MM.1S (cell line): ENCODE results near the gene TADA2B.

Experiments
- EZH2 ChIP-seq: fragments of 300-600 bp; sonication (generic); optimal IDR thresholded peaks from 2 replicates; pipeline ENCODE3; 2017; ENCODE audit warnings: low read depth, mild to moderate bottlenecking, antibody characterized with exemption, low read length, mixed read lengths
- TF ChIP-seq, protein P1 (sequence below): fragments of 300-600 bp; sonication (generic); IDR thresholded peaks from 2 replicates; pipeline ENCODE4 v1.5.1; 2016; ENCODE audit warnings: antibody characterized with exemption, low read length, mixed read lengths

DNA sequence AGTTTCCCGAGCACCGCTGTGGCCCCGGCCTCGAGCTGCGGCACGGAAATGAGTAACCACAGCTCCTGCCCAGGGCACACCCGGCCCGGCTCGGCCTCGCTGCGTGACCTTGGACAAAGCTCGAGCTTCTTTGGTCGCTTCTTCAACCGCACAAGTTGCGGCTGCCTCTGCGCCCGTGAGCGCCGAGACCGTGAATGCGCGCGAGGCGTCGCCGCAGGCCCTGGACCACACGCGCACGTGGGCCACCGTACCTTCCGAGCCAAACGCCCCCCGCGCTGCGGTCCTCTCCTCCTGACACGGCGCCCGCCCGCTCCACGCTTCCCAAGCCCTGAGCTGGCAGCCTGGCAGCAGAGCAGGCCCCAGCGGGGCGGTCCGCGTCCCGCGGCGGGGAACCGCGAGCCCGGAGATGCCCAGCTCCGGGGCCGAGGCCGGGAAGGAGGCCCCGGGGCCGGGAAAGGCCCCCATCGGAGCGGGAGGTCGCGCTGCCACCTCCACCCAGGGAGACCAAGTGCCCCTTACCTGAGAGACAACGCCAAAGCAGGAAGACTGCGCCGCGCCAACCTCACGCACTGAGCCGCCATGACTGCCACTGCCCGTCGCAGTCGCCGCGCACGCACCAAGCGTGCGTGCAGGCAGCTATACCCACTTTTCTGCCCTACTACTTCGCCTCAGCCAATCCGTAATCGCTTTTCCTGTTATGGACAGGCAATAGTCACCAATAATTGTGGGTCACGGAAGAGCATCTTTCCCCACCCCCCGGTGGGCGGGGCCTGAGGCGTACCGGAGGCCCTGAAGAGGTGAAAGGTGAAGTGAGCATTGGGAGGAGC is 24.5 kb downstream of the TADA2B start, which contains the start of gene GRPEL1:
- no peak for TF ChIP-seq EZH2
- TF ChIP-seq, protein P1, sequence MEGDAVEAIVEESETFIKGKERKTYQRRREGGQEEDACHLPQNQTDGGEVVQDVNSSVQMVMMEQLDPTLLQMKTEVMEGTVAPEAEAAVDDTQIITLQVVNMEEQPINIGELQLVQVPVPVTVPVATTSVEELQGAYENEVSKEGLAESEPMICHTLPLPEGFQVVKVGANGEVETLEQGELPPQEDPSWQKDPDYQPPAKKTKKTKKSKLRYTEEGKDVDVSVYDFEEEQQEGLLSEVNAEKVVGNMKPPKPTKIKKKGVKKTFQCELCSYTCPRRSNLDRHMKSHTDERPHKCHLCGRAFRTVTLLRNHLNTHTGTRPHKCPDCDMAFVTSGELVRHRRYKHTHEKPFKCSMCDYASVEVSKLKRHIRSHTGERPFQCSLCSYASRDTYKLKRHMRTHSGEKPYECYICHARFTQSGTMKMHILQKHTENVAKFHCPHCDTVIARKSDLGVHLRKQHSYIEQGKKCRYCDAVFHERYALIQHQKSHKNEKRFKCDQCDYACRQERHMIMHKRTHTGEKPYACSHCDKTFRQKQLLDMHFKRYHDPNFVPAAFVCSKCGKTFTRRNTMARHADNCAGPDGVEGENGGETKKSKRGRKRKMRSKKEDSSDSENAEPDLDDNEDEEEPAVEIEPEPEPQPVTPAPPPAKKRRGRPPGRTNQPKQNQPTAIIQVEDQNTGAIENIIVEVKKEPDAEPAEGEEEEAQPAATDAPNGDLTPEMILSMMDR = no peak
